GM21528 (cell line): ENCODE data around the gene CRISP3.
"Not testable (repeated sequence)": the region's sequence is repeated elsewhere in the genome, so short reads cannot be mapped to it uniquely, and the experiment has no call there.

ENCODE experiments used
- ATAC-seq: cut with Tn5 transposase; IDR thresholded peaks from one replicate; pipeline ENCODE4 v1.9.1; 2021; ENCODE audit warnings: mild to moderate bottlenecking, moderate library complexity; ENCODE audit not compliant: unreplicated experiment, low FRiP score

CRISP3 gene, protein sequence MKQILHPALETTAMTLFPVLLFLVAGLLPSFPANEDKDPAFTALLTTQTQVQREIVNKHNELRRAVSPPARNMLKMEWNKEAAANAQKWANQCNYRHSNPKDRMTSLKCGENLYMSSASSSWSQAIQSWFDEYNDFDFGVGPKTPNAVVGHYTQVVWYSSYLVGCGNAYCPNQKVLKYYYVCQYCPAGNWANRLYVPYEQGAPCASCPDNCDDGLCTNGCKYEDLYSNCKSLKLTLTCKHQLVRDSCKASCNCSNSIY

GRCh38 chr6:49744259-49744658 lies at the start of gene CRISP3:
TSS of gene CRISP3 (minus strand) at chr6:49744388. CDS start at chr6:49744367, 21 bp downstream.
- no peak for ATAC-seq

- ATAC-seq = no peak
Observed at GRCh38 chr6:49790341-49790740, 46.2 kb upstream of the CRISP3 start.

- no peak for ATAC-seq
Observed at GRCh38 chr6:49787176-49787575, 43.0 kb upstream of the CRISP3 start, which contains the start of gene PGK2. TSS of gene PGK2 (minus strand) at chr6:49787285. CDS start at chr6:49787187, 98 bp downstream.

GRCh38 chr6:49784272-49784671 lies 40.1 kb upstream of the CRISP3 start:
- ATAC-seq = no peak

GRCh38 chr6:49782725-49783124 lies 38.5 kb upstream of the CRISP3 start:
- ATAC-seq = no peak

DNA sequence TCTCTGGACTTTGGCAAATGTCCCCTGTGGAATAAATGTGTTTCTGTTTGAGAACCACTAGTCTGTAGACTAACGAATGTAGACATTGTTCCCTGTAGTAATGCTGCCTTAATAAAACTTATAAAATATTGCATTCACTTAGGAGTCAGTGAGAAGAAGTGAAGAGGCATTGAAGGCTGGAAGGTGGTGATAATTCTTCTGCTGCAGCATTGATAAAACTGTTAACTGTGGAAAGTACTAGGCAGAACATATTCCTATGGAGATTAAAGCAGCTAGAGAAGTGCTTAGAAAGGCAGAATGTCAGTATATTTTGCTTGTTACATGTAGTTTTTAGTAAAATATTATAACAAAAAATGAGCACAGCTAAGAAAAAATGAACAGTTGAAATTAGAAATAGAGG lies 38.1 kb upstream of the CRISP3 start:
- ATAC-seq = no peak

GRCh38 chr6:49776444-49776843 lies 32.3 kb upstream of the CRISP3 start:
- ATAC-seq = no peak

DNA sequence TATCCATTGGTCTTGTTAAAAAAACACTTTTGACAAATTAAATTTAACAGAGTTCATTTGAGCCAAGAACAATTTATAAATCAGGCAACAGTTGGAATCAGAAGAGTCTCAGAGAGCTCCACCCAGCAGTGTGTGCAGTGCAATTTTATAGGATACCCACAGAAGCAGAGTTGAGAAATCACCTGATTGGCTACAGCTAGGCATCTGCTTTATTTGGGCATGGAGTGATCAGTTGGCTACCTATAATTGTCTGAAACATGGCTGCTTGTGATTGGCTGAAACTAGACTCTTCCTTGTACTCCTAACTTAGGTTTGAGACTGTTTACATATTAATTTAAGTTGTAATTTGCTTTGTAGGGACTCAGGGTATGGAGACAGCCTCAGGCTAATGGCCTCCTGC lies 30.9 kb upstream of the CRISP3 start:
- no peak for ATAC-seq

- no peak for ATAC-seq
Observed at GRCh38 chr6:49772285-49772684, 28.1 kb upstream of the CRISP3 start.

DNA sequence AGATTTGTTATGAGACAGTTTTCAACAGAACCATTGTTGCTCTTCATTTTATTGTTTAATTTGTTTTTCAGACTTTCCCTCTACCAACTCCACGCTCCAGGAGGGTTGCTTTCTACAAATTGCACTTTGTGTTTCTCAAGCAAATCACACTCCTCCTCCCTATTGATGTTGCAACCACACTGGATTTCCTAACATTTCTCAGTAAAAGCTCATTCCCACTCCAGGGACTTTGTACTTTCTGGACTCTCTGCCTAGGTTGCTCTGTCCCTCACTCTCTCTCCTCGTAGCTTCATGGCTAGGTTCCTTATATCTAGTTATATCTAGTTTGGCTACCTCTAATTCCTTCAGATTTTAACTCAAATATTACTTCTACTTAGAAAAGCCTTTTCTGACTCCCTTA lies 22.6 kb upstream of the CRISP3 start:
- ATAC-seq = no peak

DNA sequence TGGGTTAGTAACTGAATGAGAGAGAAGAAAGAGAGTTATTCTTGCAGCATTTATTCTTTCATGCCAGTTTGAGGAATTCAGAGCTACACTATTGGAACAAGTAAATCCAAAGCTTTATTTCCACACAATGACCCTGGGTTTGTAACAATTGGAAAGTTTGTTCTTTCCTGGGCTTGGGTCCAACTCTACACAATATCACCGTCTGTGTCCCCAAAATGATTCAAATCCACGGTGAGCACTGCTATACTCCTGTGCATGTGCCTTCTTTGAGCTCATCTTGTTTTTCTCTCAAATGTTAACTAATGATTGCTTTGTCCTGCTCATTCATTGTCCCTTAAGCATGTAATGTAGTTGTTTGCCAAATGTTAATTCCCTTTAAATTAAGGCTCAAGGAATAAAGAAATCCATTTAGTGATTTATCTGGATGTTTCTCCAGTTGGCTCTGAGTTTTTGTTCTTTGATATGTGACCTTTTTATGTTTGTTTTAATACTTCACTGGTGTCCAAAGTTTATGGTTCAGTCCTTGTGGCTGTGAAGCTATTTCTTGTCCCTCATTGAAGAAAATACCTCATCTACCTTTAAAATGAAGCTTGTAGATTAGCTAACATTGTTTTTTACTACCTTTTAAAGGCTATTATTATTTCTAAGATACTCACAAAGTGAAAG lies 20.5 kb upstream of the CRISP3 start:
- ATAC-seq = no peak

GRCh38 chr6:49743429-49743828 lies 759 bp downstream of the CRISP3 start:
- ATAC-seq = no peak

- no peak for ATAC-seq
Observed at GRCh38 chr6:49739423-49739822, 4.8 kb downstream of the CRISP3 start.

DNA sequence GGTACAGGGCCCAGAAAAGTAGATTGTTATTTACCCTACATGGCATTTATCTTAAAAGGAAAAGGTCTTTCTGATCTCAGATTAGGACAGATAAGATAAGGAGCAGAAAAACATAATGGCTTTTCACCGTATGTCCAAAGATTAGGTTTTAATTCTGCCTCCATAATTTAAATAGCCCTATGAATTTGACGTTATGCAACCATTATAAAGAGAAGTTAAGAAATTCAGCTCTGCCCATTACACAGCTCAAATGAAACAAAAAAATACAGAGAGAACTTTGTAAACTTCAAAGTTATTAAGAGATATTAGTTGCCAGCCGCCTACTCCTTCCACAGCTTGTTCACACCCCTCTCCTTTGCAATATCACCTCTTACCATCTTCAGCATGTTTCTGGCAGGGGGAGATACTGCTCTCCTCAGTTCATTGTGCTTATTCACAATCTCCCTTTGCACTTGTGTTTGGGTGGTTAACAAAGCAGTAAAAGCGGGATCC lies 8.1 kb downstream of the CRISP3 start:
- no peak for ATAC-seq

DNA sequence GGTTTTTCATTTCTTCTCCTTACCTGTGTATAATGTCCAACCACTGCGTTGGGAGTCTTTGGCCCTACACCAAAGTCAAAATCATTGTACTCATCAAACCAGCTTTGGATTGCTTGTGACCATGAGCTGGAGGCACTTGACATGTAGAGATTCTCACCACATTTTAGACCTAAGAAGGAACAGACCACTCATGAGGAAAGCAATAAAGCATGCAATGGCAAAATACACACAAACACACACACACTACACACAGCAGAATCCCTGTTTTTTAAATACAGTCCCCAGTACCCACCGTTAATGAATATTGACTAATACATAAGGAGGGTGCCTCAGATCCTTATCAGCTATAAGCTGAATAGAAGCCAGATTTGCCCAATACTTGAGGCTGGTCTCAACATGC lies 10.5 kb downstream of the CRISP3 start:
- no peak for ATAC-seq

DNA sequence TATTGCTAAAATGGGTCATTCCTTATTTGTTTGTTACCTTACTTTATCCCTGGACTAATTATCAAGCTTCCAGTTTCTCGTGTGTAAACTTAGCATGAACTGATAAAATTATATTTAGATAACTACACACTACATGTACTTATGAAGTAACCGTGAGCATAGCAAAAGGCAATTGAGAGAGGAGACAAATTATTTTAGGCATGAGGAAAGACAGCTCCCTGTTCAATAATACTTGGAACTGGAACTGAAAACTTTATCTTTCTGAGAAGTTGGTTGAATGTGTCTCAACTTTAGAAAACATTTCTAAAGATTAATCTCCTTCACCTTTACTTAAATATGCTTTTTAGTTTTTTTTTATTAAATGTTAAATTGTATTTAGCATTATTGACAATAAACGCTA lies 11.4 kb downstream of the CRISP3 start:
- ATAC-seq = no peak

GRCh38 chr6:49730251-49730650 lies 13.9 kb downstream of the CRISP3 start:
- no peak for ATAC-seq

DNA sequence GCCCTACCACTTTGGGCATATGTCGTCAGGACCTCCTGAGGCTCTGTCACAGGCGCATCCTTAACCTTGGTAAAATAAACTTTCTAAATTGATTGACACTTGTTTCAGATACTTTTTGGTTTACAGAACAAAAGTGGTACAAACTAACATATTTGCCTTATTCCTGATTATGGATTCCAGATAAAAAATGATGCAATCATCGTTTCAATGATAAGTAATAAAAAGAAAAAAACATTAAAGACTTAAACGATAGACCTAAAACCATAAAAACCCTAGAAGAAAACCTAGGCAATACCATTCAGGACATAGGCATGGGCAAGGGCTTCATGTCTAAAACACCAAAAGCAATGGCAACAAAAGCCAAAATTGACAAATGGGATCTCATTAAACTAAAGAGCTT lies 20.3 kb downstream of the CRISP3 start:
- ATAC-seq = not testable (repeated sequence)

DNA sequence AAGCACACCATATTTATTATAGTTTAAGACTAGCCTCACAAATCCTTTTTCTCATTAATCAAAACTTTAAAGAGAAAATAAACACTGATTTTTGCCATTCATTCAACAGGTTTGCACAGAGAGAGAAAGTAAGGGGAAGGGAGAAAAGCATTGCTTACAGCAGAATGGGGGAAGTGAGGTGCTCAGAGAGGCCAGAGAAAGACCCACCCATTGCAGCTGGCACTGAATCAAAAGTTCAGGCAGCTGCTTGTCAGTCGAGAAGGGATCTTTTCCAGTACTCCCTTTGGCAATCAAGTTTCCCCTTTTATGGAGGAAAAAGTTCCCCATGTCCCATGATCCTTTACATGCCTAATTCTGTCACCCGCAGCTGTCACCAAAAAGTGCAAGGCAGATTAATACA lies 22.9 kb downstream of the CRISP3 start:
- ATAC-seq = no peak

DNA sequence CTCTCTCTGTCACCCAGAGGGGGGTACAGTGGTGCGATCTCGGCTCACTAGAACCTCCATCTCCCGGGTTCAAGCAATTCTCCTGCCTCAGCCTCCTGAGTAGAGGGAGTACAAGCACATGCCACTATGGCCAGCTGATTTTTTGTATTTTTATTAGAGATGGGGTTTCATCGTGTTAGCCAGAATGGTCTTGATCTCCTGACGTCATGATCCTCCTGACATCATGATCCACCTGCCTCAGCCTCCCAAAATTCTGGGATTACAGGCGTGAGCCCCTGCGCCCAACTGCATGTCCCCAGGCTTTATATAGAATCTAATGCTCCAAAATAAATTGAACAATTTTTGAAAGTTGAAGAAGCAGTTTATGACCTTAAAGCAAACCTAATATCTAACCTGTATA lies 23.8 kb downstream of the CRISP3 start:
- ATAC-seq = no peak

DNA sequence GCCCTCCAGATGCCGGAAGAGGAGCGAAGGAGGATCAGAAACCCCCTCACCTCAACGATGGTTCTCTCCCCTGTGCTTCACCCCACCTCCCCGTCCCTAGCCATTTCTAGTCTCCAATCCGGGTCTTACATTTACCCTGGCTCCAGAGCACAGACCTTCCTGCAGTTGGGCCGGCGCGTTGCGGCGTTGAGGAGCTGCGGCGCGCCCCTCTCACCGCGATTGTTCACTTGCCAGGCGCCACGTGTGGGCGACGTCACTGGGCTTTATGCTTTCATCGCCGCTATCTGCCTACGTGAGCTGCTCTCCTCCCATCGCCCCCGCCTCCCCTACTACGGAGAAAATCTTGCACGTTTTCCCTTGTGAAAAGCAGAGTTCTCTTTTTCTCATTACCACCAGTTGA lies 30.8 kb downstream of the CRISP3 start, which contains the start of gene CRISP2:
Gene CRISP2 (minus strand): TSS at position 198 of the 400 bp plus-strand sequence. CDS start 4,347 bp downstream, outside the sequence.
- no peak for ATAC-seq

DNA sequence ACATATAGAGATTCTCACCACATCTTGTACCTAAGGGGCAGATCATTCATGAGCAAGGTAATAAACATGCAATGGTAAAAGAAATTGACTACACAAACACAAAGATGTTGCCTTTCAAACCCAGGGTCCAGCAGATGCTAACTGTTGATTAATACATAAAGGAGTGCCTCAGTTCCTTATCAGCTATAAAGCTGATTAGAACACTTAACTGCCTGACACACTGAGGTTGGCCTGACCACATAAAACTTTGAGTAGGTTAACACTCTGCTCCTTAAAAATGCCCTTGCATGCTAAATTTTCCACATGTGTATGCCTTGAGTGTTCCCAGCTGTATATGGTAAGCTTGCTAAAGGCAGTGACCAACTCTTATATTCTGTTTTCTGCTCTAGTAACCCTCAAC lies 45.7 kb downstream of the CRISP3 start:
- ATAC-seq = no peak
